Measurements from ENCODE around the gene LRRC2. TPM values are rescaled to one million over a fixed set of nuclear protein-coding genes. Genes with fewer than 3 reads are reported as not detected.

LRRC2 gene
- total and polyA plus RNA-seq, 2 donors (not counting 3 experiments of a cell fraction or from before 2014, with no cell fraction given) = 0.14 to 0.73 TPM

DNA sequence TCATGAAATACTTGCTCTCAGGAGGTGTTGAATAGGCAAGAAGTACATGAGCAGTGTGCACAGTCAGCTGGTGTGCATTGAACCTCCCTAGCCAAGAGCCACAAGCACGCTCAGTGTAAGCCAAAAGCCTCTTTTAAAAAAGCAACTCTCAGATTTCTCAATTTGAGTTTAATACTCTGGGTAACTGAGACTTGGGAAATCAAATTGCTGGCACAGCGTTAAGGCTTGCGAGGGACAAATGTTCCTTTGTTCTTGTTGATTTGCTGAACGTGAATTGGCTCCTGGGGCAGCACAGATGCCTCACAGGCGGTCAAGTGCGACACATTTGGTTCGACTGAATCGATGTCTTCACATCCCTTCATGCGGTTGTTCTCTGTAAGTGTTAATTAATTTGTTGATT lies 46.2 kb upstream of the LRRC2 start, which contains the start of gene FAM240A:
FAM240A (plus strand) TSS at position 202 of the 400 bp plus-strand sequence; CDS start at position 361, 159 bp downstream.
- DNase-seq (ENCODE audit: low read depth, low spot score) (no peak), FAIRE-seq (no peak)
- Histone ChIP-seq H3K27ac (ENCODE audit: insufficient read depth, low read depth, low read length) (no peak within 1 kb of the TSS), H3K4me2 (ENCODE audit: insufficient read depth, low read length) (no peak within 1 kb of the TSS), H3K79me2 (ENCODE audit: control insufficient read depth, insufficient read depth, low read length) (no peaks in the 10 kb centered on the region), H3K4me3 (replicated peaks in 1 of 3; ENCODE audit: insufficient read depth in 1 of 3, low read depth in 1 of 3, low read length in 3 of 3) (no peak within 1 kb of the TSS), H3K9me1 (replicated peaks; ENCODE audit: control insufficient read depth, extremely low read depth, insufficient read depth, low read length) (no peaks in the 10 kb centered on the region), H3K4me1 (ENCODE audit: control insufficient read depth, extremely low read depth, insufficient read depth, low read length) (no peaks in the 10 kb centered on the region), H2AFZ (ENCODE audit: low read depth, low read length) (no peak within 1 kb of the TSS), H3K27me3 (ENCODE audit: control insufficient read depth in 2 of 2, insufficient read depth in 2 of 2, low read length in 2 of 2) (peaks cover 2 to 5% of the 10 kb centered on the region in 2 experiments), H3K9ac (replicated peaks; ENCODE audit: extremely low read depth, insufficient read depth, low read length) (no peak within 1 kb of the TSS), H4K20me1 (replicated peaks; ENCODE audit: control insufficient read depth, extremely low read depth, insufficient read depth, low read length) (no peaks in the 10 kb centered on the region), H3K36me3 (ENCODE audit: control insufficient read depth in 2 of 2, extremely low read depth in 1 of 2, insufficient read depth in 2 of 2, low read length in 2 of 2) (no peaks in the 10 kb centered on the region), H3K9me3 (replicated peaks; ENCODE audit: control insufficient read depth, insufficient read depth, low read length) (no peaks in the 10 kb centered on the region)
- TF ChIP-seq EZH2 (IDR thresholded peaks at IDR 0.05; ENCODE audit: borderline replicate concordance, low read depth, low read length, severe bottlenecking) = no peak
- TF ChIP-seq FOS (IDR thresholded peaks at IDR 0.05; ENCODE audit: borderline replicate concordance, insufficient read depth, low read length) = no peak
- TF ChIP-seq GATA2 (IDR thresholded peaks at IDR 0.05; ENCODE audit: insufficient read depth, insufficient read length, low read depth, low read length) = no peak
- TF ChIP-seq, protein P1, sequence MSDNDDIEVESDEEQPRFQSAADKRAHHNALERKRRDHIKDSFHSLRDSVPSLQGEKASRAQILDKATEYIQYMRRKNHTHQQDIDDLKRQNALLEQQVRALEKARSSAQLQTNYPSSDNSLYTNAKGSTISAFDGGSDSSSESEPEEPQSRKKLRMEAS (IDR thresholded peaks at IDR 0.05; ENCODE audit: insufficient read depth, insufficient read length) = no peak
- no peak for TF ChIP-seq POLR2AphosphoS5 (IDR thresholded peaks at IDR 0.05; ENCODE audit: insufficient read depth, low read depth, low read length)
- TF ChIP-seq, protein P2, sequence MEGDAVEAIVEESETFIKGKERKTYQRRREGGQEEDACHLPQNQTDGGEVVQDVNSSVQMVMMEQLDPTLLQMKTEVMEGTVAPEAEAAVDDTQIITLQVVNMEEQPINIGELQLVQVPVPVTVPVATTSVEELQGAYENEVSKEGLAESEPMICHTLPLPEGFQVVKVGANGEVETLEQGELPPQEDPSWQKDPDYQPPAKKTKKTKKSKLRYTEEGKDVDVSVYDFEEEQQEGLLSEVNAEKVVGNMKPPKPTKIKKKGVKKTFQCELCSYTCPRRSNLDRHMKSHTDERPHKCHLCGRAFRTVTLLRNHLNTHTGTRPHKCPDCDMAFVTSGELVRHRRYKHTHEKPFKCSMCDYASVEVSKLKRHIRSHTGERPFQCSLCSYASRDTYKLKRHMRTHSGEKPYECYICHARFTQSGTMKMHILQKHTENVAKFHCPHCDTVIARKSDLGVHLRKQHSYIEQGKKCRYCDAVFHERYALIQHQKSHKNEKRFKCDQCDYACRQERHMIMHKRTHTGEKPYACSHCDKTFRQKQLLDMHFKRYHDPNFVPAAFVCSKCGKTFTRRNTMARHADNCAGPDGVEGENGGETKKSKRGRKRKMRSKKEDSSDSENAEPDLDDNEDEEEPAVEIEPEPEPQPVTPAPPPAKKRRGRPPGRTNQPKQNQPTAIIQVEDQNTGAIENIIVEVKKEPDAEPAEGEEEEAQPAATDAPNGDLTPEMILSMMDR (IDR thresholded peaks at IDR 0.05; ENCODE audit: extremely low read depth in 1 of 2, insufficient read depth in 1 of 2, low read depth in 1 of 2, low read length in 2 of 2) = no peak
- TF ChIP-seq JUN (IDR thresholded peaks at IDR 0.05; ENCODE audit: borderline replicate concordance, insufficient read depth, insufficient read length, low read depth) = no peak
- no peak for TF ChIP-seq POLR2A (IDR thresholded peaks at IDR 0.05; ENCODE audit: low read depth, low read length)
- no peak for TF ChIP-seq MYC (IDR thresholded peaks at IDR 0.05; ENCODE audit: low read depth, low read length)
- intact Hi-C loops (cut with micrococcal nuclease) = no loop called here
- BruUV-seq (replicated peaks) = no TSS peak
- ChIA-PET CTCF (no interaction called here), POLR2A (no interaction called here)
- dilution Hi-C loops (cut with MboI; ENCODE audit: extremely low pct_ligation_motif_present, low sequenced_read_pairs) = no loop called here
